Peyer's patch (tissue), 4 donors: ENCODE measurements around the gene PAM. TPM values are rescaled to one million over a fixed set of nuclear protein-coding genes. Genes with fewer than 3 reads are reported as not detected.

Experiments used
- DNase-seq, 3 donors: peaks; one replicate each; pipeline ENCODE4 v3.0.0-alpha.2; 2017 to 2019
- H3K27ac ChIP-seq, 4 donors: fragments of 200-600 bp; sonication (generic); one replicate each; pipeline ENCODE4 v1.5.1; 2016 to 2019
- H3K27me3 ChIP-seq, 2 donors: fragments of 200-600 bp; sonication (generic); one replicate each; pipeline ENCODE4 v1.5.1; 2019
- H3K36me3 ChIP-seq, 3 donors: fragments of 200-600 bp; sonication (generic); one replicate each; pipeline ENCODE4 v1.5.1; 2016 to 2019
- H3K4me1 ChIP-seq, 4 donors: fragments of 200-600 bp; sonication (generic); one replicate each; pipeline ENCODE4 v1.5.1; 2016 to 2019
- H3K4me3 ChIP-seq, 4 donors: fragments of 200-600 bp; sonication (generic); 1 replicate in 3 of 4; 2 replicates in 1 of 4; pipeline ENCODE4 v1.5.1; 2016 to 2019; ENCODE audit warnings: mild to moderate bottlenecking in 1 of 4
- H3K9me3 ChIP-seq, 4 donors: fragments of 200-600 bp; sonication (generic); one replicate each; pipeline ENCODE4 v1.5.1; 2016 to 2019; ENCODE audit warnings: mild to moderate bottlenecking in 1 of 4
- POLR2A ChIP-seq, 2 donors: fragments of 450-650 bp; IDR thresholded peaks; one replicate each; pipeline ENCODE4 v1.5.1; 2017; ENCODE audit warnings: antibody characterized with exemption in 2 of 2, mild to moderate bottlenecking in 2 of 2, moderate library complexity in 2 of 2
- total RNA-seq, 4 donors: library from RNA; depleted of rRNA; stranded (reverse); fragments of >200 nt; gene quantifications; one replicate each; pipeline ENCODE4 v1.1.0, GENCODE V29; 2016
- TF ChIP-seq, protein P1 (sequence below), 6 experiments: fragments of 450-650 bp in 4 of 6; fragments of 200-600 bp in 2 of 6; sonication (generic) in 1 of 6; IDR thresholded peaks; one replicate each; pipeline ENCODE4 v1.5.1; 2017 to 2019; ENCODE audit warnings: antibody characterized with exemption in 6 of 6, mild to moderate bottlenecking in 3 of 6, moderate library complexity in 1 of 6

Gene PAM
- total RNA-seq, 4 donors from 2014 or later = 58.6 to 130 (median 109) TPM

DNA sequence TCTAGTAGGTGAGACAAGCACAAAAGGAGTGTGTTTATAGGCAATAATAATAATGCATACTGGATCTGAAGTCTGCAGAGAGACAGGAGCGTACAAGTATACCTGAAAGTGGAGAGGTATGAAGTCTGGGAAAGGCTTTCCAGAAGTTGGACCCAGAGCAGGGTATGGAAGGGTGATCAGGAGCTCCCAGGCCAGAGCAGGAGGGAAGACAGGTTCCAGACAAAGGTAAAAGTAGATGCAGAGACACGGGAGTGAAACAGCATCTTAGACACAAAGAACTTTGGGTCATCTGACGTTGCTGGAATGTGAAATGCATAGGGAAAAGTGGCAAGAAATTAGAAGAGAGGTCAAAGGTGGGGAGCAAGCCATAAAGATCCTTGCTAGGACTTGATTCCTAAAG, 175.1 kb downstream of the PAM start:
- H3K4me1 ChIP-seq = no peaks in the 10 kb centered on the region

DNA sequence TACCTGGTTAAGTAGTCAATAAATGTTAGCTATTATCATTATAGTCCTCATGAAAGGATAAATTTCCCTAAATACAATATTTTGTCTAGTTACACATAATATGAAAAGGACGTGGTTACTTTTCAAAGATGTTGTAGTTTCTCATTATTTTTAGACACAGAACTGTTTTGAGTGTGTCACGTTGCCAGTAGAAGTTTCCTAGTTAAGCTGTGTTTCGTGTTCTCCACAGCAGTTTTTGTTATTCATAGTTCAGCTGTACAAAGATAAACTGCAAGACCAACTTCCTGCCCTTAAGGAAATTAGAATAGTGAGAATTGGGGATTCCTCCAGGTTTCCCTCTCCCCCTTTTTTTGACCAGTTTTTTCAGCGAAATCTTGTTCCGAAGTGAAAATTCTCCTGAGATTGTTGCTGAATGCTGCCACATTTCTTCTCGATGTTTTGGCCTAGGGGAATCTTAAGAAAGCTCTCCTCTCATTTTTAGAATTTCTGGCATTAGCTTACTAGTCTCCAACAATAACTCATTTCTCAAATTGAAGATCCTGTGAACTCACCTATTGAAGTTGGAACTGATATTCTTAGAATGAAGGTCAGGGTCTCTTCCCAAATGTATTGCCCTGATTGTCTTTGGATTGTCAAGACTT, 176.1 kb downstream of the PAM start:
- TF ChIP-seq, protein P1, sequence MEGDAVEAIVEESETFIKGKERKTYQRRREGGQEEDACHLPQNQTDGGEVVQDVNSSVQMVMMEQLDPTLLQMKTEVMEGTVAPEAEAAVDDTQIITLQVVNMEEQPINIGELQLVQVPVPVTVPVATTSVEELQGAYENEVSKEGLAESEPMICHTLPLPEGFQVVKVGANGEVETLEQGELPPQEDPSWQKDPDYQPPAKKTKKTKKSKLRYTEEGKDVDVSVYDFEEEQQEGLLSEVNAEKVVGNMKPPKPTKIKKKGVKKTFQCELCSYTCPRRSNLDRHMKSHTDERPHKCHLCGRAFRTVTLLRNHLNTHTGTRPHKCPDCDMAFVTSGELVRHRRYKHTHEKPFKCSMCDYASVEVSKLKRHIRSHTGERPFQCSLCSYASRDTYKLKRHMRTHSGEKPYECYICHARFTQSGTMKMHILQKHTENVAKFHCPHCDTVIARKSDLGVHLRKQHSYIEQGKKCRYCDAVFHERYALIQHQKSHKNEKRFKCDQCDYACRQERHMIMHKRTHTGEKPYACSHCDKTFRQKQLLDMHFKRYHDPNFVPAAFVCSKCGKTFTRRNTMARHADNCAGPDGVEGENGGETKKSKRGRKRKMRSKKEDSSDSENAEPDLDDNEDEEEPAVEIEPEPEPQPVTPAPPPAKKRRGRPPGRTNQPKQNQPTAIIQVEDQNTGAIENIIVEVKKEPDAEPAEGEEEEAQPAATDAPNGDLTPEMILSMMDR (IDR thresholded peaks at IDR 0.05) = no peak
- TF ChIP-seq POLR2A (IDR thresholded peaks at IDR 0.05) = no peak
- H3K4me3 ChIP-seq = no peak overlapping the region
- no peaks in the 10 kb centered on the region for H3K36me3 ChIP-seq
- no peaks in the 10 kb centered on the region for H3K27me3 ChIP-seq
- H3K4me1 ChIP-seq = no peaks in the 10 kb centered on the region
- DNase-seq = no peak
- H3K9me3 ChIP-seq = no peaks in the 10 kb centered on the region
- H3K27ac ChIP-seq = no peak overlapping the region

More for the DNA sequence above, 175.1 kb downstream of the PAM start:
- Histone ChIP-seq H3K4me3 (no peak overlapping the region), H3K9me3 (no peaks in the 10 kb centered on the region), H3K36me3 (no peaks in the 10 kb centered on the region), H3K27me3 (no peaks in the 10 kb centered on the region), H3K27ac (no peak overlapping the region)
- DNase-seq = no peak
- TF ChIP-seq, protein P1 (IDR thresholded peaks at IDR 0.05) = no peak
- TF ChIP-seq POLR2A (IDR thresholded peaks at IDR 0.05) = no peak

DNA sequence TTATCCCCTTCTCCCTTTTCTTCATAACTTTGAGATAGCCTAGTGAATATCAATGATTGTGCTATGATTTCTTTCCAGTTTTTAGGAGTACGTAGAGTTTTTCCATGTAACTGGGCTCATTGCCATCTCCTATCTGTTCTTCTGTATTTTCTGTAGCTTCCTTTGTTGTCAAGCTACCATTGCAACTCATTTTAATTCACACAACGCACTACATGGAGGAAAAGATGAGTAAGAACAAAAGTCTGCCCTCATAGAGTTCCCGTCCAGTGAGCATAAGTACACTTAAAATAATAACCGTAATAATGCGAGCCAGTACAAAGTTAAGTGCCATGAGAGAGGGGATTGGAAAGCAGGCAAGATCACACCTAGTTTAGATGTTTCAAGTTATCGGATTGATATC, 177.7 kb downstream of the PAM start:
- DNase-seq = no peak
- H3K9me3 ChIP-seq = no peaks in the 10 kb centered on the region
- H3K27ac ChIP-seq = no peak overlapping the region
- no peaks in the 10 kb centered on the region for H3K27me3 ChIP-seq
- TF ChIP-seq, protein P1 (IDR thresholded peaks at IDR 0.05) = no peak
- TF ChIP-seq POLR2A (IDR thresholded peaks at IDR 0.05) = no peak
- no peak overlapping the region for H3K4me3 ChIP-seq
- no peaks in the 10 kb centered on the region for H3K36me3 ChIP-seq
- no peaks in the 10 kb centered on the region for H3K4me1 ChIP-seq

GRCh38 chr5:102933316-102933715, 178.2 kb downstream of the PAM start:
- TF ChIP-seq, protein P1 (IDR thresholded peaks at IDR 0.05) = no peak
- TF ChIP-seq POLR2A (IDR thresholded peaks at IDR 0.05) = no peak
- Histone ChIP-seq H3K4me1 (no peaks in the 10 kb centered on the region), H3K27me3 (no peaks in the 10 kb centered on the region), H3K9me3 (no peaks in the 10 kb centered on the region), H3K4me3 (no peak overlapping the region), H3K36me3 (no peaks in the 10 kb centered on the region), H3K27ac (no peak overlapping the region)
- DNase-seq = no peak

DNA sequence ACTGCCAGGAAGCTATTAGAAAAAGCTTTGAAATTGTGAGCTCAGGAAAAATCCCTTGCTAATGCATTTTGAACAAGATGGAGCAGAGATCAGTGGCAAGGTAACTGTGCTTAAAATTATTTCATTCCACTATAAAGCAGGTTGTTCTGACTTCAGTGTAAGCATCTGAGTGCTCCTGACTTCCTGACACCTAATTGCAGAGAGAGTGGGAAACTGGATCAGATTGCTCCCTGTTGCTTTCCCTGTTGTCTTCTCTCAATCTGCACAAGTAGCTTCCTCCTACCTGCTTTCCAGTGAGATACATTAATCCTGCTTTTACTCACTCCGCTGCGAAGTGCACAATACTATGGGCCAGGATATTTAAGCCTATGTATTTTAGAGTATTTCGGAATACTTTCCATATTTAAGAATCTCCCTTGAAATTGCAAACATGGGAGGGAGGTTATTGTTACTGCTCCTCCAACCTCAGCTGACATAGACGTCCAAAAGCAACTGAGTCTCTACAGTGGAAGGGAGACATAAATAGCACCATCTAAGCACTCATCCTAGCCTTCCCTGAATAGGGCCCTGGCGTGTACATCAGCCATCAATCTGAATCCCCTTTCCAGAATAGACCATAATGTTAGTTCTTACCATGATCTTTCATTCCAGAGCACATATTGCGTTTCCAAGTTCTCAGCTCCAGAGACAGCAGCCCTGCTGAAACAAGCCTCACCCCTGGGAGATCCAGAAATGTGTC, 178.8 kb downstream of the PAM start:
- Histone ChIP-seq H3K4me3 (no peak overlapping the region), H3K27ac (no peak overlapping the region), H3K9me3 (no peaks in the 10 kb centered on the region), H3K36me3 (no peaks in the 10 kb centered on the region), H3K4me1 (no peaks in the 10 kb centered on the region), H3K27me3 (no peaks in the 10 kb centered on the region)
- DNase-seq = no peak
- TF ChIP-seq, protein P1 (IDR thresholded peaks at IDR 0.05) = no peak
- no peak for TF ChIP-seq POLR2A (IDR thresholded peaks at IDR 0.05)
